Spleen (tissue), 7 donors: ENCODE data around the gene TXNRD2.

Experiments used
- POLR2A ChIP-seq, 3 donors: fragments of 450-650 bp; IDR thresholded peaks; one replicate each; pipeline ENCODE4 v1.5.1; 2017; ENCODE audit warnings: antibody characterized with exemption in 3 of 3, mild to moderate bottlenecking in 1 of 3
- POLR2AphosphoS5 ChIP-seq, 3 donors: sonication (generic); formaldehyde crosslinking; IDR thresholded peaks; one replicate each; pipeline ENCODE4 v1.5.1; 2017; ENCODE audit warnings: antibody characterized with exemption in 3 of 3
- TF ChIP-seq, protein P1 (sequence below), 11 experiments: fragments of 200-600 bp in 7 of 11; fragments of 450-650 bp in 4 of 11; sonication (generic) in 4 of 11; IDR thresholded peaks in 8 of 11; conservative IDR thresholded peaks in 3 of 11; 1 replicate in 7 of 11; 2 replicates in 4 of 11; pipeline versions ENCODE4 v1.4.0 to v1.8.0; 2016 to 2021; ENCODE audit warnings: antibody characterized with exemption in 11 of 11, inconsistent platforms in 4 of 11, mild to moderate bottlenecking in 1 of 11
- donor health status: DM: no; HTN: no; CAD: no; lungs with moderate emphysema.
- donor health status: DM: no; HTN: no; CAD: no.
- donor health status: DM: no; HTN: no; CAD: no.

DNA sequence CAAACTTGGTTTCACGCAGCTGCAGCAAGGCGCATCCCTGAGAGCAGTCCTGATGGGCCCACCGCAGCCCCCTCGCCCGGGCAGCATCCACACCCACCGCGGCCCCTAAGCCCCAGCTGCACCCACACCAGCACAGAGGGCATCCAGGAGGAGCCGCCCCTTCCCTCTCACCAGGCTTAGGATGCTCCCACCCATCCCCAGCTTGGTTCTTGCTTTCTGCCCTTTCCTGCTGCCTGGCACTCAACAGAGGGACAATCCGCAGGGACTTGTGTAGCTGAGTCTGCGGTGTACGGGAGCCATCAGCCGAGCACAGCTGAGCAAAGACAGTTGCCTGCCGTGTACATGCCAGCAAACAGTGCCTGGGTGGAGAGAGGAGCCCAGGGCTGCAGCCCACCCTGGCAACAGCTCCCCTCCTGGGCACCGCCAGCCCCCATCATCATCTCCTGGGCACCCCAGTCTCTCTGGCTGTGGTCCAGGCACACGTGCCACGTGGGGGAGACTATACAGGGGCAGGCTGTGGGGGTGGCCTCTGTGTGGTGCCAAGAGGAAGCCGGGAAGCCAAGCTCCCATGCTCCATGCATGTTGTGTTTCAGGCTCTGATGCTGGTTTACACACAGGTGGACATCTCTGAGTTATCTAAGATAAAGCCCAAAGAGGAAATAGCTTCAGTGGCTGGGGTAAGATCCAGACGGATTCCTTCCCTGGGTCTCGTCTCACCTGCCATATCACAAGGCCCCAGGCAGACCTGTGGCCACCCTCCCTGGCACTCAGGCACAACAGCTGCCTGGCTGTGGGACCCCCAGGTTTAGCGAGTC lies 50.9 kb downstream of the TXNRD2 start:
- TF ChIP-seq, protein P1, sequence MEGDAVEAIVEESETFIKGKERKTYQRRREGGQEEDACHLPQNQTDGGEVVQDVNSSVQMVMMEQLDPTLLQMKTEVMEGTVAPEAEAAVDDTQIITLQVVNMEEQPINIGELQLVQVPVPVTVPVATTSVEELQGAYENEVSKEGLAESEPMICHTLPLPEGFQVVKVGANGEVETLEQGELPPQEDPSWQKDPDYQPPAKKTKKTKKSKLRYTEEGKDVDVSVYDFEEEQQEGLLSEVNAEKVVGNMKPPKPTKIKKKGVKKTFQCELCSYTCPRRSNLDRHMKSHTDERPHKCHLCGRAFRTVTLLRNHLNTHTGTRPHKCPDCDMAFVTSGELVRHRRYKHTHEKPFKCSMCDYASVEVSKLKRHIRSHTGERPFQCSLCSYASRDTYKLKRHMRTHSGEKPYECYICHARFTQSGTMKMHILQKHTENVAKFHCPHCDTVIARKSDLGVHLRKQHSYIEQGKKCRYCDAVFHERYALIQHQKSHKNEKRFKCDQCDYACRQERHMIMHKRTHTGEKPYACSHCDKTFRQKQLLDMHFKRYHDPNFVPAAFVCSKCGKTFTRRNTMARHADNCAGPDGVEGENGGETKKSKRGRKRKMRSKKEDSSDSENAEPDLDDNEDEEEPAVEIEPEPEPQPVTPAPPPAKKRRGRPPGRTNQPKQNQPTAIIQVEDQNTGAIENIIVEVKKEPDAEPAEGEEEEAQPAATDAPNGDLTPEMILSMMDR (IDR thresholded peaks at IDR 0.05 in 8 of 11, conservative IDR thresholded peaks at IDR 0.05 in 3 of 11) = no peak
- TF ChIP-seq POLR2A (IDR thresholded peaks at IDR 0.05) = no peak
- TF ChIP-seq POLR2AphosphoS5 (IDR thresholded peaks at IDR 0.05) = no peak
